HG02852 (cell line): Measurements from ENCODE around the gene SAMSN1.

Source experiments
- ATAC-seq: cut with Tn5 transposase; IDR thresholded peaks from one replicate; pipeline ENCODE4 v1.9.1; 2021; ENCODE audit warnings: mild to moderate bottlenecking, moderate library complexity; ENCODE audit not compliant: unreplicated experiment

SAMSN1 gene

DNA sequence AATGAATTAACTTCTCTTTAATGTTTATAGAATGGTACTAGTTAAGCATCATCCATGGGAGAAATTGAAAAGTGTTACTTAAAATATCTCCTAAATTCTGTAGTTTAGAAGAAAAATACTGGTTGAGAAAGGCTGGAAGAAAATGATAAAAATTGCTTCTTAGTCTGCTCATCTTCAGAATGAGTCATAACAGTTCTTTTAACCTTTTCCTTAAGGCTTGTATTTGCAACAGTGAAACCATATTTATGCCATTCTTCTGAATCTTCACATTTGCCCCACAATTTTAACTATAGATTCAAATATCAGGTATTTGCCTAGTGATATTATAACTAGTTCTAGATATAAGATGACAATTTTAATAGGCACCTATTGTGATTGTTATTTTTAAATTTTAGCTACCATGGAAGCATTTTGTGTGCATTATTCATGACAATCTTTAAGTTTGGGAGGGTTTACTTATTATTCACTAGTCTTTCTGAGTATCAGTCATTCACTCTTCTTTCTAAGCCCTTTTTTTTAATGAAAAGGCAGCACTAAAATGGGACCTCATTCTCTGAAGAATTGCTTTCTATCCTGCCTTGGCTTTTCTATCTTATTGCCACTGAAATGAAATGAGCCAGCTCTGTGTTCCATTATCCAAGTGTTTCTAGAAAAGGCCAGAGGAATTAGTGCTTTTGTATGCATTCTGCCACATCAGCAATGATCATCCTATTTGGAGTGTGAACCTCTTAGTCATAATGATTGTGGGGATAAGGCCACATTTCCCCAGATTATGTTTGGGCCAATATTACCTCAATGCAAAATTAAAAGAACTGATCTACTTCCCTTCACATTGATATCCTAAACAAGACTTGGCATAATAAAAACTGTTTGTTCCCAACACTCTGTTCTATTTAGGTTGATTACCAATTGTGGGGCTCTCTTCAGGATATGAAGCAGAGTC is 58.4 kb downstream of the SAMSN1 start:
- no peak for ATAC-seq

DNA sequence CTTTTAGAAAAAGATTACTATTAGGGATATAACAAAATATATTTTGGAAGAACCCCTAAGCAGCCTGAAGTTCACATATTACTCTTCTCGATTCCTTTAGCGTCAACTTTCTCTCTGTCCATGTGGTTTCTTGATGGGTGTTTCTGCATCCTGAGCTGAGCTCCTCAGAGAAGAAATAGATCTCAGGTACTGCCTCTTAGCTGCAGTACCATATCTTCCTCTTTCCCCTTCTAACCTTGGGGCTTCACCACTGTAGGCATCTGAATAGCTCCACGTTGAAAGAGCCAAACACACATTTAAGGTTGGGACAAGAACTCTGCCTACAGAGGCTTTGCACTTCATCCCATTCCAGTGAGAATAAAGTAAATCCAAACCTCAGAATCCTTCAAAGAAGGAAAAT is 59.2 kb downstream of the SAMSN1 start:
- ATAC-seq = no peak

DNA sequence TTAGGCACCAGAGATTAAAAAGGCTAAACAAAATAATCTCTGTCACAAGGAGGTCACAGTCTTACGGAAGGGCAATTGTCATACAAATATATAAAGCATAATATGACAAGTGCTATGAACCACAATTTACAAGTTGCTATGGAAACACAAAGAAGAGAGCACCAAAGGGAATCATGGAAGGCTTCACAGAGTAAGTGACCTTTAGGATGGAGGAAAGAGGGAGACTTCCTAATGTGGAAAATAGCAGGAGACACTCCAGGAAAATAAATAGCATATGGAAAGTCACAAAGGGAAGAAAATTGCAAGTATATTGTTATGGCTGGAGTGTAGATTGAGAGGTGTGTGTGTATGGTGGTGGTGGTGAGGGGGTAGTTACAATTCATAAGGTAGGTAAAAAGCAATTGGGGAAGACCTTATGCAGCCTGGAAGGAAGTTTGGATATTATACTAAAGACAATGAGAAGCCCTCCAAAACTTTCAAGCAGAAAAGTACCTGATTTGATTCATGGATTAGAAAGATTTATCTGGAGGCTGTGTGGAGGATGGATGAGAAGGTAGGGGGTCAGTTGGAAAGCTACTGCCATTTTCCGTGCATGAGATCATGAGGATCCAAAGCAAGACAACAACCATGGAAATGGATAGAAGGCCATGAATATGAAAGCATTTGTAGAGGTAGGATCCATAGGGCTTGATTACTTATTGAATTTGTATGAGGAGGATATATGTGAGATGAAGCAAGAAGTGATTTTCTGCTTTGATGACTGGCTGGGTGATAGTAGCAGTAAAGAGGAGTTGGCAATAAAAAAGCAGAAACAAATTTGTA is 61.7 kb downstream of the SAMSN1 start:
- ATAC-seq = no peak

DNA sequence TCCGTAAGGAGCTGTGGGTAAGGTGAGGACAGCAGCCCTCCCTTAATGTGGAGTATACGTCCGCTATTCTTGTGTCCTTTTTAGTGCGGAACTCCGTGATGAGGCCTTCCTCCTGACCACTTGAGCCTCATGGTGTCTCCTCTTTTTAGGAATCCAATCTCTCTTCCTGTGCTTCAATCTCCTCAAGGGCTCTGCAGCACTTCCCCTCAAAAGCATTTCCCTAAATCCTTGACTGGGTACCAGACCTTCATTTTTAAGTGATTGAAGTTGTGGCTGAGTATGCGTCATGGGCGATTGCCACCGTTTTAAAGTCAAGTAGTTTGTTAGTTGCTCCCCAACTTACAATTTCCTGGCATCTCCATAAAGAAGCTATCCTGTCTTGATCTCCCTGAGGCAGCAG is 62.8 kb downstream of the SAMSN1 start:
- no peak for ATAC-seq

DNA sequence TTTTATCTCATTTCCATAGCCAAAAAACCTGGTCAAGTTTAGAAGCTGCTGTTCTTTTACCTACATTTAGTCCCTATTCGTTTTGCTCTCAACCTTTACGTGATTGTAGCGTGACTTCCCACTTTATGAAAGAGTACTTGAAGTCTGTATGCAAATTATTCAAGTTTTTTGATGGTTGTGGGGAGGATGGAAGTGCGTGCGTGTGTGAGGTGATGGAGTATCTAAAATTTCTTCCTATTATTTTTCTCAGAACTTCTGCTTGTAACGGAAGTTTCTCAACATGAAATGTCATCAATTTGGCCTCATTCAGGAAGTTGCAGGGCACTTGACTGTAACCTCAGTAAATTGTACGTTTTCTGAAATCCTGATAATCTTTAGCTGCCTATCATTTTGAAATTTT is 64.0 kb downstream of the SAMSN1 start:
- ATAC-seq = peak; percentile 61

DNA sequence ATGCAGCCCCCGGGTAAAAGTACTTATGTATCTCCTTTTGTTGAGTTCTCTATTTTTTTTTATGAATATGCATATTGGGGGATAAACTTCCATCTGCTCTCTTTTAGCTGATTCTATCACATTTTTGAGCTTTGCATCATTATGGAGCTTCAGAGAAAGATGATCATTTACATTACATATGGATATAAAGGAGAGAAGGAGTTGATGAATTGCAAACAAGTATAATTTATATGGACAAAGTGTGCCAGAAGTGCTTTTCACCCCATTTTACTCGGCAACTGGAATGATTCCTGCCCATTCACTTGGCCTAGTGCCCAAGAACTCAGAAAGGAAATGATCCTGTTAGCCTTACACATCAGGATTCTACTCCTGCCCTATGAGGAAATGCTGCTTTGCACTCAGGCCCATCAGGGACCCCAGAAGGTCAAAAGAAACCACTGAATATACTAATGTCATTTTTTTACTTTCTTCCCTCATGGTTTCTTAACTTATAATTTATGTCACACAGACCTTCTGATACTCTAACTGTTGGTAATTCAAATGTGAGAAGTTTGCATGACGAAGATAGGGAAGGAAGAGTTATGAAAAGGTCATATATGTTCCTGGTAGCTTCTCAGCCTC is 65.6 kb downstream of the SAMSN1 start:
- no peak for ATAC-seq

DNA sequence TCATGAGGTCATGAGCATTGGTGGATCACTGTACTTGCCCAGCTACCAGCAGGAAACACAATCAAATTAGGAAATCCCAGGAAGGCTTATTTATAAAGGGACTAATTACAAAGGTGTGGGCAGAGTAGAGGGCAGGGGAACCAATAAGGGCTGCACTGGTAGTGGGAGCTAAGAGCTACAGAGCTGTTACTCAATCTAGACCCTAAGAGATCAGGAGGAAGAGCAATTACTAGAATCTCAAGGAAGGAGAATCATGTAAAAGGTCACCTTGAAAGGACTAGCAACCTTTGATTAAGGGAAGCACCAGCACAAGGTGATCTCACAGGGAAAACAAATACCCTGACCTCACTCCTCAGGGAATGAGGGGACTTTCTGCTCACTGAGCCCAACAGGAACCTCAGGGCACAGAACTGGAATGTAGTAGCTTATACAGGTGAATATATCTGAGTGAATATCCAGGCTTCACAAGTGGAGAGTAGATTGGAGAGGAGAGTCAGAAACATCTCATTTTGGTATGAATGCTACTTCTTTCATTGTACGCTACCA is 66.8 kb downstream of the SAMSN1 start:
- no peak for ATAC-seq

DNA sequence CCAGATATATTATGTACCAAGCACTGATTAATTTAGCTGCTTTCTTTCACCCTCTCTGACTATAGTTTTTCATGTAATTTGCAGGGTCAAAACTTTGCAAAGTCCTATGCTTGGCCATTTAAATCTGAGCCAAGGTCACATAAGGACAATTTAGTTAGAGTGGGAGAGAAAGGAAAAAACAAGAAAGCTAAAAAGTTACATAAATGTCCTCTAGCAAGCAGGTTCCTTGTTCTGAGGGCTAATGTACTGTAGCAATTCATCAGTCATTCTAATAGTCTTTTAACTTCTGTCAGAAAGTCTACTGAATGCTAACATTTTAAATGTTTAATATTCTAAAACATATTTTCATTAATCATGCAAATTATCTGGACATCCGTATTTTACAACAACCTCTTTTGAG is 68.3 kb downstream of the SAMSN1 start:
- no peak for ATAC-seq

DNA sequence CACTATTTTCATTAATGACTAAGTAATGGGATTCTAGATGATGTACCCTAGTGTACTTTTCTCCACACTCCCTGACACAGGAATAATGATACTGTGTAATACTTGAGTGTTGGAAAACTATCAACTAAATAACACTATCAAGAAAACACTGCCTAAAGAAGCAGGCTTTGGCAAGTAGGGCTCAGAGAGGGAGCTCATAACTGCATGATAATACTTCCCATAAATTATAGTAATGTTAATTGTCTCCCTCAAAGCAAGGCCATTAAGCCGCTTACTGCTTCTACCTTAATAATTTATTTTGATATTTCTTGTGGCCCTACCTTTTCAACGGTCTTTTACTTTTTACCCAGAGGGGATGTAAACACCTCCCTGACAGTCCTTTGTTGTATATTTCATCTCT is 69.0 kb downstream of the SAMSN1 start:
- ATAC-seq = no peak

DNA sequence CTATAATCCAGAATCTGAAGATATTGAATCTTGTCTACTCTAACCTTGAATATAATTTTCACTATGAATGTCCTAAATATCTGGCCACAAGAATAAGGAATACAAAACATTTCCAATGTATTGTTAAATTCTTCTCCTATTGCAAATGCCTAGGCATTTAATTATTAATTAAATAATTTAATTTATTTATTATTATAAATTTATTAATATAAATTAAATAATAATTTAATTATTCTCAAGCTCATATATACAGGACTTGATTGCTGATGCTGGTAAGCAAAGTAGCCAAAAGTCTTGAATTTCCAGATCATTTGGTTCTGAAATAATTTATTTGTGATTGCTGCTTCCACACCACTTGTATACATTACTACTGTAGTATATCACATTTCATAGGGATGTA is 71.1 kb downstream of the SAMSN1 start:
- no peak for ATAC-seq

DNA sequence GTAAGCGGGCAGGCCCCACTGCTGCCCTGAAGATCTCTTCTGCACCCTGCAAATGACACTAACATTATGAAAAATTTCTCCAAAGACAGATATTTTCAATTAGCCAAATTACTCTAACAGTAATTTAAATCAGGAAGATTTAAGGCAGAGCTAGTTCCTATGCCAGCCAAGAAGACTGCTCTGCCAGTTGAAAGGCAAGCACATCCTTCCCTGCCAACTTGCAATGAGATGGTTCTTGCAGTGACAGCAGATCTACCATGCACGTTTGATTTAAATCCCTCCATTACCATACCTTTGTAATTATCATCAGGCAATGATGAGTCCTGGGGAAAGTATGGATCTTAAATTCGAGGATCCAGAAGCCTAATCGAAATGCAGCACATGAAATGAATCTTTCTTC is 76.5 kb downstream of the SAMSN1 start:
- no peak for ATAC-seq

DNA sequence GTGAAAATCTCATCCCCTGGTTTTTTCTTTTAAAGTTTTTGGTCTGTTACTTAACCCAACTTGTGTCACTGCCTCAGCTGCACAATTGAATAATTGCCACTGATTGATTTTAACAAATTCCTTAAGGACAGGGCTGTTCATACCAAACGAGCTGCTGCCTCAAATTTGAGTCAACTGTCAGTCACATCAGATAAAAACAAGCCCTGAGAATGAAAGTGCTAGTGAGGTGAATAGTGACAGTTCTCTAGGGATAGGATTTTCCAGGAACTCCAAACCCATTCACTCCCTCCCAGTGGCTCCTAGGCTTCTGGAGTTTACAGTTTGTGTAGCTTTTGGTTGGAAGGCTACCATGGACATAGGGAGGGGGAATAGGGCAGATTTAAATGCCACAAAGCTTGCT is 79.4 kb downstream of the SAMSN1 start:
- ATAC-seq = no peak

DNA sequence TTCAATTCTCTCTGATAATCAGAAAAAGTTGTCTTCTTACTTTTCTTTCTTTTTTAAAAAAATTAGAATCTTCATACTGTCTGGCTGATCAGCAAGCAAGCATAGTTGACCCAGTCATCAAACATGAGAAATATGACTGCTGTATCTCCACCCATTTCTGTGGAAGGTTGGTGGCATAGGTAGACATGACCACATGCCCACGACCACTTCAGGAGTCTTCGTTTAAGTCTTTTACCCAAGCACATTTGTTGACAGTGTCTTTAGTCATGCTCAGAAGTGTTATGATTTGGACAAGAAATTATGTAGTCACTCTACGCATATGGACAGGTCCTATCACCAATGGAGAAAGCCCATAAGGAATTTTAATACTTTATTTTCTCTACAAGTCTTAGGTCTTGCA is 88.4 kb downstream of the SAMSN1 start:
- ATAC-seq = no peak

DNA sequence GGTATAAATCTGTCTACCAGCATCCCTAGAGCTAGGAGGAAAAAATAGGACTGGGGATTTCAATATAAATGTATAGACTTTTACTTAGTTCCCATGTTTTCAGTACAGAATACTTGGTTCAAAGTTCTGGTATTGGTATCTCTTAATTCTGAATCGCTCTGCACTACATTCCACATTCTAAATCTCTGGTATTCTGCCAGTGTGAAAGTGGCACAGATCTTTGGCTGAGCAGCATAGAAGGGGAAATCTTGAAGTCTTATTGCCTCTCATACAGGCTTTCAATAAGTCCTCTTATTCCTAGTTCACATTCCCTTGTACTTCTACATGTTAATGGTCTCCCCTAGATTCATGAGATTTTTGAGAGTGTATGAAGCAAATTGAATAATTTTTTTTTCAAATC is 89.2 kb downstream of the SAMSN1 start:
- no peak for ATAC-seq

DNA sequence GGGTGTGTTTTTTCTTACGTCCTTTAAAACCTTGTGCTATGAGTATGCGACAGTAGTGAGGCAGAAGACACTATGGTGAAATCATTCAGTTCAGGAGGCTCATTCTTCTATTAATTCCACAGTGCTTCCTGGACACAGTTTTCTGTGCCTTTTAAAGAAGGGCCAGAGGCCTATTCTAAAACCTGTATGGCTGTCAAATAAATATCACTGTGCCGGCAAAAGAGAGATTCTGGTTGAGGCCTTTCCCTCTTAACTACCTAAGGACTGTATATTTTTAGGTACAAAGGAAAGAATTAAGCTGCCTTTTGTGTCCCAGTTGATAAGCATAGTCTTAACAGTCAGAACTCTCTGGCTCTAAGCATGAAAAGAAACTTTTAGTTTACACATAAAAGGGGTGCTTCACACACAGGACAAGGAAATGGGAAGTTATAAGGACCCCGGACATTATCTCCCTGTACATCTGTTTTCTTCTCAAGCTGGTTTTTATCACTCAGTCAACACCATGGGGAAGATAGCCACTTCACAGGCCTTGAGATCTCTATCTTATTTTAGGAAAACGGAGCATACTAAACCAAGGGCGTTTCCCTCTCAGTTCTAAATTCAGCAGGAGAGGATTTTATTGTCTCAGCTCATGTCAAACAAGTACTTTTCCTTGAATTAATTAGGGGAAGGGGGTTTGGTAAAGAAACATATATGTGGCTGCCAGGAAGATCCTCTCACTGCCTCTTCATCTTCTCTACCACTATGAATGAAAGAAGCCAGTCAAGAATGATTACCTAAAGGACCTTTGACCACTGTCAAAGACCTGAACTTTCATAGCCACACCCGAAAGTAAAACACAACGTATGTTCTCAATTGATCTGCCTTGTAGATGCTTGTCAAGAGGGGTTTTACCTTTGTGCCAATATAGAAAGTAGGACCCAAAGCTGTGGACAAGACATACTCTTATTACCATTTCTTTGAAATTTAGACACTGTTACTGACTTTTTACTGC is 91.8 kb downstream of the SAMSN1 start:
- ATAC-seq = peak; percentile 77

DNA sequence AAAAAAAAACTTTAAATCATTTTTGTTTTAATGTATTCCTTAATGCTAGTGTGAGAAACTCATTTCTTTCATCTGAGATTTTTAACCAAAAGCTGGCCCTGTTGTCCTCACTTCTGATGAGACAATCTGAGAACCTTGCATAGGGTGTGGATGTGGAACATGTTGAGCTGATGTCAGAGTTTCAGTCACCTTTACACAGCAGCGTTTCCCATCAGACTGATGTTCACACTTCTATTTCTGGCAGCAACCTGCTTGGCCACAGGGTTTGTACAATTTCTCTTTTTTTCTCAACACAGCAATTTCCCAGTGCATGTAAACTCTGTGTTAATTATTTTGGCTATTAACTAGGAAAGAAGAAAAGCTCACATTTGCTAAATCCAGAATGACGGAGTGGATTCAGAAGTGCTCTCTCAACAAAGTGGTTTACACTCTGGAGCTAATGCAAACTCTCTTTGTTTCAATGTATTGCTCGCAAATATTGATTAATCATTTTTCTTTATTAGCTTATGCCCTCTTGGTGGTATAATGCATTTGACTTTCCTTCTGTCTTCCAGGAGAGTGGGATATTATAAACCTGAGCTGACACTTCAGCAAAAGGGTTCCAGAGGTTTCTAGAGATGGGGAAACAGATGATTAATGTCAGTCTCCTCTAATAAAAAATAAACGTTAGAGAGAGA is 92.6 kb downstream of the SAMSN1 start:
- ATAC-seq = peak; percentile 78

DNA sequence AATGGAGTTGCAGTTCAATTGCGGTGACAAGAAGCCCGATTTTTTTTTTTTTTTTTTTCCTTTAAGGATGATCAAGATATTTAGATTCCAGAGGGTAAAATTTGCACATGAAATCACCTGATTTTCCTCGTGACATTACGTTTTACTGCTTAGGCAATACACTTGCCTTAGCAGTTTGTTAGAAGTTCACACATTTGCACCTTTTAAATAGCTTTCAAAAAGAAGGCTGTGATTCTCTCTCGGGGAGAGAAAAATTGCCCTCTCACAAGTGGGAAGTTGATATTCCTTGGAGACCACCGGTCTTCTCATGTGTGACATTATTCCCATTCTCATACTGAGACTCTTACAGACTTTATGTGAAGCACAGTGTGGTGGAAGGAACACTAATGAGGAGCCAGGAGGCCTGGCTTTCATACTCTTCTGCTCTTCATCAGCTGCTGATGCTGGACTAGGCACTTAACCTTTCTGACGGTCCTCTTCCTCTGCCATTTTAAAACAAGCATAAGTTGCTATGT is 93.3 kb downstream of the SAMSN1 start:
- peak; percentile 6 for ATAC-seq

DNA sequence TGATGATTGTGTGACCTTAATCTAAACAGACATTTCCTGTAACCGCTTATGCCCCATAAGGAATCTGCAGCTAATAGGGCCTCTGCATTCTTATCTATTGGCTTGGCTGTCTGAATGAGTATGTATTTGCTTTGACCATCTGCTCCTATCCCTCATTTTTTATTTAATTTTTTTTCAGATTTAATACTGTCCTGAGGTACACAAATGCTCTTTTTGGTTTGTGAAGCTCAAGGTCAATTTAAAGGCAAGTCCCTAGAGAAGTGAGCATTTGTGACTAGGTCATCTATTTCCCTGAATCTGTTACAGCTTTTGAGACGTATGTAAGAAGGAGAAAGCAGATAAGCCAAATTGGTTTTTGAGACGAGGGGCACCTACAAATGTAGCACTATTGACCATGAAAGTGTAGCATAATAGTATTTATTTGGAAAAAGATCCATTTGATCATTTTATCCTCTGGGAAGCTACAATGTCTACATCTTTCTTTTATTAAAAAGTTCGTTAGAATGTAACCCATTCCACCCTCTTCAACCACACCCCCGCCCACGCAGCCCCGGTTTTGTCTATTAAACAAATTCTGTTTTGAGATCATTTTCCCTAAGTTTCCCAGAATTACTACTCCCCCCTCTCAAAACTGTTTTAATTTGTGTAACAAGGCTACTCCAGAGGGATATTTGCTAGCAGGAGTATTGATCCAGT is 93.9 kb downstream of the SAMSN1 start:
- ATAC-seq = no peak

DNA sequence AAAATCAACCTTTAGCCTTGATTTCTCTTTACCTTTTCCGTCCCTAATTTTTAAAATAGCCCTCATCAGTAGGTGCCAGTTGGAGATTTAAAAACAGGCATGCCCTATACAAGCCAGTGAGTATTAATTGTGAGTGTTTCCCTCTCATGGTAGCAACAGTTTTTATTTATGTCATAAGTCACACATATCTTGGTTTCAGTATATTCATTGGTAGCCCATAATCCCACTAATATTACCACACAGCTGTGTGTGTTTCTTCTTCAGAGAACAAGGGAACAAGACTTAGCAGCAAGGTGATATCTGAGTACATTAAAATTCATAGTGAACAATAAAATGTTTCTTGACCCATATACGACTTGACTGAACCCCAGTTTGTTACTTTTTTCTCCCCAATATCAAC is 94.6 kb downstream of the SAMSN1 start:
- ATAC-seq = no peak
